HEK293T (cell line): ENCODE data around the gene LCN12.

ENCODE experiments used
- ARNT ChIP-seq: fragments of 450-650 bp; IDR thresholded peaks from 2 replicates; pipeline ENCODE4 v1.6.1; 2017; ENCODE audit warnings: mild to moderate bottlenecking
- BHLHE40 ChIP-seq: fragments of 450-650 bp; IDR thresholded peaks from 2 replicates; pipeline ENCODE4 v1.6.1; 2016; ENCODE audit warnings: mild to moderate bottlenecking, moderate library complexity, borderline replicate concordance
- FOXA1 ChIP-seq: fragments of 450-650 bp; IDR thresholded peaks from 2 replicates; pipeline ENCODE4 v1.6.1; 2016; ENCODE audit warnings: mild to moderate bottlenecking
- FOXM1 ChIP-seq: fragments of 450-650 bp; IDR thresholded peaks from 2 replicates; pipeline ENCODE4 v1.6.1; 2017; ENCODE audit warnings: mild to moderate bottlenecking, borderline replicate concordance
- L3MBTL2 ChIP-seq: fragments of 450-650 bp; conservative IDR thresholded peaks from 2 replicates; pipeline ENCODE4 v1.6.1; 2016; ENCODE audit warnings: mild to moderate bottlenecking
- PKNOX1 ChIP-seq: fragments of 450-650 bp; IDR thresholded peaks from 2 replicates; pipeline ENCODE4 v1.6.1; 2016
- SP1 ChIP-seq: fragments of 450-650 bp; IDR thresholded peaks from 2 replicates; pipeline ENCODE4 v1.6.1; 2017
- SUZ12 ChIP-seq: fragments of 450-650 bp; IDR thresholded peaks from 2 replicates; pipeline ENCODE4 v1.6.1; 2016; ENCODE audit warnings: mild to moderate bottlenecking

GRCh38 chr9:136907011-136907914 lies 44.8 kb upstream of the LCN12 start:
- TF ChIP-seq ARNT, result no peak
- no peak for TF ChIP-seq BHLHE40
- no peak for TF ChIP-seq FOXA1
- TF ChIP-seq L3MBTL2, result no peak
- TF ChIP-seq SP1, result no peak
- no peak for TF ChIP-seq FOXM1
- TF ChIP-seq SUZ12, result no peak
- no peak for TF ChIP-seq PKNOX1
